HG02884 (cell line): ENCODE measurements around the gene PDE6B.

Experiments
- ATAC-seq: cut with Tn5 transposase; IDR thresholded peaks from one replicate; pipeline ENCODE4 v1.9.1; 2021; ENCODE audit warnings: mild to moderate bottlenecking, moderate library complexity; ENCODE audit not compliant: unreplicated experiment

PDE6B gene

DNA sequence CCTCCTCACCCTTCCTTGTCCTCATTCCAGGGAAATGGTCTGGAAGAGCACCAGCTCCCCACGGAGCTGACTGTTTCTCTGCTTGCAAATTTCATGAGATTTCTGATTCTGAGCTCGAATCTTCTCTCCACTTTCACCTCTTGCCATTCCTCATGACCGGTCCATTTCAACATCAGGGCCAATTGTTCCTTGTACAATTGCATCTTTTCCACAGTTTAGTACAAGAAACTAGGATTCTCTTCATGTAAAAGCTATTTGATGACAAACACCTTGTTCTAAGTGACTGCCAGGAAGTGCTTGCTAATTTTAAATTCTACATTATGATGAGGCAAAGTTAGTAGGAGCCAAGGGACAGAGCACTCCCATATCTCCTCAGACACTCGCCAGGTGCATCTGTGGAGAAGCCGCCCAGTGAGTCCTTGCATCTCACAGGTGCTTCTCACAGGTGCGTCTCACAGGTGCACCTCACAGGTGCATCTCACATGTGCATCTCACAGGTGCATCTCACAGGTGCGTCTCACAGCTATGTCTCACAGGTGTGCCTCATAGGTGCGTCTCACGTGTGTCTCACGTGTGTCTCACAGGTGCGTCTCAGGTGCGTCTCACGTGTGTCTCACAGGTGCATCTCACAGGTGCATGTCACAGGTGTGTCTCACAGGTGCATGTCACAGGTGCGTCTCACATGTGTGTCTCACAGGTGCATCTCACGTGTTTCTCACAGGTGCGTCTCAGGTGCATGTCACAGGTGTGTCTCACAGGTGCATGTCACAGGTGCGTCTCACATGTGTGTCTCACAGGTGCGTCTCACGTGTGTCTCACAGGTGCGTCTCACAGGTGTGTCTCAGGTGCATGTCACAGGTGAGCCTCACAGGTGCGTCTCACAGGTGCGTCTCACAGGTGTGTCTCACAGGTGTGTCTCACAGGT is 3.0 kb upstream of the PDE6B start:
- ATAC-seq, result no peak

GRCh38 chr4:622996-623913 is 2.1 kb upstream of the PDE6B start:
- ATAC-seq, result no peak

DNA sequence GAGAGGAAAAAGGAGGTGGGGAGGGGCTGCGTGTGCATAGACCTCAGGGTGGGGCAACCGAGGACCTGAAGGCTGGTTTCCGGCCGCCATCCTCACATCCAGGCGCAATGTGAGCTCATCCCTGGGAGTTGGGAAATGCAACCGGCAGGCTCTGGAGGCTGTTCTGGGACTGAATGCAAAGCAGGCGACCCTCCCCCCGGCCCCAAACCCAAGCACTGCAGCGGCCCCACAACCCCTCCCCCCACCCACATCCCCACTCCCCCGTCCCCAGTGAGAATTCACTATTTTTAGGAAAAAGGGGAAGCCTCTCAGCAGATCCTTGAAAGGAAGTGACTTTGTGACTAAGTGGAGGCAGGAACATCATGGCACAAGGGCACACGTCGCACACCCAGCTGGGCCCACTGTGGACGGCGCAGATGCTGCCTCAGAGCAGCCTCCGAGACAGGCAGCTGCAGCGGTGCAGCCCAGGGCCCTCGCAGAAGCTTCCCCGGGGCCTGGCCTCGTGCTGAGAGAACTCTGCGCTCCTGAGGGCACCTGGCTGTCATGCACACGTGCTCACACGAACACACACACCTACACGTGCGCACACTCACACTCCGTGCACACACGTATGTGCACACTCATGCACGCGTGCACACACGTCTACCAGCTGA is 1.3 kb upstream of the PDE6B start:
- ATAC-seq, result no peak

GRCh38 chr4:625631-626161 is 323 bp downstream of the PDE6B start:
- ATAC-seq, result no peak

DNA sequence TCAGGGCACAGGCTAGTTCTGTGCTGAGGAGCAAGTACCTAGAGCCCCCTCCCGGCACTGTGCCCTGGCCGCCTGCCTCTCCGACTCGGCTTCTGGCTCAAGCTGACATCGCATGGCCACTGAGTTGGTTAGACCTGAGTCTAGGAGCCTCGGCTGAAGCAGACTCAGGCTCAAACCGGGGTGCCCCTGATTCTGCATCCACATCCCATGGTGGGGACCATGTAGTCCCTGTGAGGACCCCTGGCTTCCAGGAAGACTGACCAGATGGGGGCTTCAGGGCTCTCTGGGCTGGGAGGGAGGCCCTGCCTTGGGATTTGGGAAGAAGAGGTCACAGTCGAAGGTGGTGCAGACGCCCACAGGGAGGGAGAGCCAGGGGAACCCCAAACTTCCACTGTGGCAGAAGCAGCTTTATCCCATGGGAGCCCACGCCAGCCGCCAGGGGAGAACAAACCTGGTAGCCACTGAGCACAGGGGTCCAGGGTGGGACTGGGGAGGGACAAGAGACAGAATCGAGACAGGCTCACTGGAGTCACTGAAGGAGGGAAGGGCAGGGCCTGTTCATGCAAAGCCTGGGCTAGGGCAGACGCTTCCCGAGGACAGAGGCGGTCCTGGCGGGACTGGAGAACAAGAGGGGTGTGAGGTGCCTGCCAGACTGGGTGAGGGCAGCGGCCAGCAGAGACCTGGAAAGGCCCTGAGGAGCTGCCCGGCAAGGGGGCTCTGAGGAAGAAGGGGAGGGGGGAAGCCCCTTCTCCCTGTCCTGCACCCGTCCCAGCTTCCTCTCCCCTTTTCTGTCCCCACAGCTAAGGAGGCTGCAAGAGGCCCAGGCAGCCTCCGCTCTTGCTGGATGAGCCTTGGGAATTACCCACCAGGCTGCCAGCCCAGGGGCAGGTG is 1.1 kb downstream of the PDE6B start:
- ATAC-seq, result no peak

- ATAC-seq, result no peak
Measured at GRCh38 chr4:627347-628125, 2.2 kb downstream of the PDE6B start.

DNA sequence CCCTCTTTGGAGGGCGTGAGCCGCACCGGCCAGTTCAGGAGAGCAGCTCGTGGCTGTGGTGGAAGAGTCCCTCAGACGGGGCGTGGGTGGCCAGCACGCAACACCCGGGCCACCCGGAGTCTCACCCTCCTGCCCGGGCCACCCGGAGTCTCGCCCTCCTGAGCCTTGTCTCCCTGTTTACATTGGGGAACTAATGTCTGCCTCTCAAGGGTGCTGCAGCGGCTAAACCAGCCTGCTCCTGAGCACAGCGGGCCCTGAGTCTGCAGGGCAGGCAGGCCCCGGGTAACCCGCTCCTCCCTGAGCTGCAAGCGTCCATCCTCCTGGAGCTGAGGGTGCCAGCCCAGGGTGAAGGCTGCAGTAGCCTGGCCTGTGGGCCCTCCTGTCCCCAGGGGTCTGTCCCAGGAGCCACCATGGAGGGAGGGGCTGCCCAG is 3.0 kb downstream of the PDE6B start:
- ATAC-seq, result no peak

GRCh38 chr4:628821-629635 is 3.7 kb downstream of the PDE6B start:
- ATAC-seq, result no peak

DNA sequence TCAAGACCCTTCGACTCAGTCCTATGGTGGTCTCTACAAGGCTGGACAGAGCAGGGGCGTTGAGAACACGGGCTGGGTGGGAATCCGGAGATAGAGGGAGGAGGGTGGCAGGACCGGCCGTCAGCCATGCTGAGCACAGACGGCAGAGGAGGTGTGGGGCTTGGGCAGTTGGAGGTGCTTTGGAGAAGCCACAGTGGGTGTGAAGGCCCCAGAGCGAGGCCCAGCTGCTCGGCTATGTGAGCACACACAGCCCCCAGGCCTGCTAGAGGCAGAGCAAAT is 4.2 kb downstream of the PDE6B start:
- ATAC-seq, result no peak

DNA sequence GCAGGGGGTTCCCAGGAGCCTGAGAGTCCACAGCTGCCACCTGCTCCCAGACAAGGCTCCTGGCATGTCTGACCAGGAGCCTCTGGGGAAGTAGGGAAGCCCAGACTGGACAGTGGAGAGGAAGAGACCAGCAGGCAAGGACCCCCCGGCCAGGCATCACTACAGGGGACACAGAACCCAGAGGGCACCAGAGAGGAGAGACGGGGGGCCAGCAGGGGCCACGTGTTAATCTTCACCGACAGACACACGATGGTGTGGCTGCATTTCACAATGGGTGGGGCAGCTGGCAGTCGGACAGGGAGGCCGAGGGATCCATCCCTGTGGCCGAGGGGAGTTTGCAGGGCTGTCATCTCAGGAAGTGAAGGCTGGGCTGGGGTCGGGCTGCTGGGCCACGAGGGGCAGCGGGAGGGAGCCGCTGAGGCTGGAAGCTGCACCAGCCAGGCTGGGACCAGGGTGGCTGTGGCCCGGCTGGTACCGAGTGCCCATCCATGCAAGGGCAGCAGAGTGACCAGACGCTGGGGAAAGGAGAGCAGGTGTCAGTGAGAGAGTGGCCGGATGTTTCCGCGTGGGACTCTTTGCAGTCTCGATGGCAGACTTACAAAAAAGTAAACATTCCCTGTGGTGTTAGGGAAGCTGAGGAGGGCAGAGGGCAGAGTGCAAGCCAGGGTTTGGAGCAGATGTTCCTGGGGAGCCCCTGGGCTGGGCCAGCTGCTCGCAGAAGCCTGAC is 4.7 kb downstream of the PDE6B start:
- ATAC-seq, result no peak

GRCh38 chr4:630656-631055 is 5.3 kb downstream of the PDE6B start:
- ATAC-seq, result no peak

- ATAC-seq, result no peak
Measured at GRCh38 chr4:632196-632790, 6.9 kb downstream of the PDE6B start.

GRCh38 chr4:632926-633325 is 7.6 kb downstream of the PDE6B start:
- ATAC-seq, result no peak

DNA sequence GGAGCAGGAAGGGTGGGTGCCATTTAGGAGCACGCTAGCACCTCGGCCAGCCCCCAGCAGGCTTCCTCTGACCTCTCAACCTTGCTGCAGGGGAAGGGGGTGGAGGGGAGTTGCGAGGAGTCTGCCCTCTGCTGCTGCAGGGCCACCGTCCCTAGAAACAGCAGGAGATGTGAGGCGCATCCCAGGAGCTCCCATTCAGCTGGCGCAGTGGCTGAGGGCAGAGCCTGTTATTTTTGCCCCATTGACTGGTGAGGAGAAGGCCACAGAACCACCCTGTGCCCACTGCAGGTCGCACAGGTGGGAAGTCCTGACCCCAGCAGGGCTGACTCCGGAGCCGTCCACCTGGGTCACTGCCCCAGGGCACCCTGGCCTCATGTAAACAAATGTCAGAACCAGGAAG is 8.0 kb downstream of the PDE6B start:
- no peak for ATAC-seq

GRCh38 chr4:633976-634598 is 8.7 kb downstream of the PDE6B start:
- no peak for ATAC-seq

DNA sequence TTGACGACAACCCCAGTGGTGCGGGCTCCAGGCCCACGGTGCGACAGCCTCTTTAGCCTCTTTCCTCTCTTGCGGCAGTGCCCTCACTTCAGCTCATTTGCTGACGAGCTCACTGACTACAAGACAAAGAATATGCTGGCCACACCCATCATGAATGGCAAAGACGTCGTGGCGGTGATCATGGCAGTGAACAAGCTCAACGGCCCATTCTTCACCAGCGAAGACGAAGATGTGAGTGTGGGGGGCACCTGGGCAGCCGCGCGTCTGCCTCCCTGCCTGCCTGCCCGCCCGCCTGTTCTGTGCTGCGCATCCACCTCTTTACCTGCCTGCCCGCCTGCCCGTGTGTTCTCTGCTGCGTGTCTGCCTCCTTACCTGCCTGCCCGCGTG is 9.2 kb downstream of the PDE6B start:
- no peak for ATAC-seq
